NCI-H2227 treated with DMSO at 0.1 percent for 48 hours (cell line): Measurements from ENCODE around the gene LAD1.

Source experiments
- DNase-seq: peaks from one replicate; lab custom pipeline; 2025; lab: John Stamatoyannopoulos, UW

LAD1 gene

GRCh38 chr1:201363467-201363866 lies 35.7 kb downstream of the LAD1 start:
- DNase-seq, result no peak

- no peak for DNase-seq
Measured at GRCh38 chr1:201362906-201363305, 36.2 kb downstream of the LAD1 start.

- DNase-seq, result no peak
Measured at GRCh38 chr1:201361652-201362504, 37.2 kb downstream of the LAD1 start.

GRCh38 chr1:201360901-201361651 lies 38.0 kb downstream of the LAD1 start:
- no peak for DNase-seq

- DNase-seq, result no peak
Measured at GRCh38 chr1:201360486-201360885, 38.6 kb downstream of the LAD1 start.

GRCh38 chr1:201359873-201360210 lies 39.3 kb downstream of the LAD1 start:
- DNase-seq, result no peak

GRCh38 chr1:201359031-201359872 lies 39.9 kb downstream of the LAD1 start:
- DNase-seq, result no peak

GRCh38 chr1:201358596-201358995 lies 40.5 kb downstream of the LAD1 start:
- no peak for DNase-seq

- DNase-seq, result no peak
Measured at GRCh38 chr1:201357636-201358348, 41.3 kb downstream of the LAD1 start.

- no peak for DNase-seq
Measured at GRCh38 chr1:201357211-201357610, 41.9 kb downstream of the LAD1 start.

- no peak for DNase-seq
Measured at GRCh38 chr1:201356701-201357100, 42.4 kb downstream of the LAD1 start.

- no peak for DNase-seq
Measured at GRCh38 chr1:201356236-201356635, 42.9 kb downstream of the LAD1 start.

- DNase-seq, result no peak
Measured at GRCh38 chr1:201355471-201355870, 43.7 kb downstream of the LAD1 start.

- no peak for DNase-seq
Measured at GRCh38 chr1:201354901-201355295, 44.2 kb downstream of the LAD1 start.

GRCh38 chr1:201354151-201354900 lies 44.8 kb downstream of the LAD1 start:
- no peak for DNase-seq

- no peak for DNase-seq
Measured at GRCh38 chr1:201353186-201353940, 45.8 kb downstream of the LAD1 start.

- DNase-seq, result no peak
Measured at GRCh38 chr1:201351617-201352016, 47.5 kb downstream of the LAD1 start.

- DNase-seq, result no peak
Measured at GRCh38 chr1:201350884-201351283, 48.2 kb downstream of the LAD1 start.

GRCh38 chr1:201350361-201350725 lies 48.8 kb downstream of the LAD1 start:
- no peak for DNase-seq

- DNase-seq, result no peak
Measured at GRCh38 chr1:201349092-201349491, 50.0 kb downstream of the LAD1 start.

- DNase-seq, result peak; percentile 35
Measured at GRCh38 chr1:201348211-201348566, 50.9 kb downstream of the LAD1 start.
